K562 (cell line): Measurements from ENCODE around the gene GPR179. TPM values are rescaled to one million over a fixed set of nuclear protein-coding genes. Genes with fewer than 3 reads are reported as not detected.

Experiments
- BRD9 ChIP-seq: fragments of 450-650 bp; IDR thresholded peaks from 2 replicates; pipeline ENCODE4 v1.6.1; 2018; ENCODE audit warnings: low read depth; ENCODE audit not compliant: partially characterized antibody
- CBX3 ChIP-seq, 2 experiments: IDR thresholded peaks; 1 replicate in 1 of 2; 2 replicates in 1 of 2; pipeline ENCODE4 v1.6.1; 2012; ENCODE audit warnings: inconsistent platforms in 2 of 2, low read length in 2 of 2, borderline replicate concordance in 1 of 2, control low read depth in 1 of 2
- CEBPG ChIP-seq, 3 experiments: fragments of 200-800 bp in 1 of 3; sonication (Bioruptor generic) in 1 of 3; sonication (generic) in 1 of 3; formaldehyde crosslinking in 1 of 3; IDR thresholded peaks in 2 of 3; conservative IDR thresholded peaks in 1 of 3; 2 replicates each; pipeline versions ENCODE4 v1.6.1 to v1.8.0; 2016 to 2022; ENCODE audit warnings: missing compliant biosample characterization in 2 of 3, missing genetic modification characterization in 2 of 3, mild to moderate bottlenecking in 1 of 3, missing genetic modification reagents in 1 of 3
- CTBP1 ChIP-seq: fragments of 450-650 bp; IDR thresholded peaks from 2 replicates; pipeline ENCODE4 v1.6.1; 2016; ENCODE audit warnings: borderline replicate concordance
- DDX20 ChIP-seq: fragments of 450-650 bp; IDR thresholded peaks from 2 replicates; pipeline ENCODE4 v1.6.1; 2016; ENCODE audit warnings: missing genetic modification characterization, low read depth, mild to moderate bottlenecking, missing compliant biosample characterization, moderate library complexity
- EHMT2 ChIP-seq: fragments of 450-650 bp; IDR thresholded peaks from 2 replicates; pipeline ENCODE4 v1.6.1; 2018; ENCODE audit warnings: antibody characterized with exemption
- ERF ChIP-seq: fragments of 450-650 bp; formaldehyde crosslinking; IDR thresholded peaks from 2 replicates; pipeline ENCODE4 v1.4.0; 2020; ENCODE audit warnings: mild to moderate bottlenecking, mixed read lengths
- ETV5 ChIP-seq: sonication (generic); formaldehyde crosslinking; IDR thresholded peaks from 2 replicates; pipeline ENCODE4 v1.4.0; 2020; ENCODE audit warnings: low read depth, mild to moderate bottlenecking, missing genetic modification reagents
- FOXK2 ChIP-seq, 2 experiments: fragments of 450-650 bp; IDR thresholded peaks in 1 of 2; conservative IDR thresholded peaks in 1 of 2; 2 replicates each; pipeline ENCODE4 v1.6.1; 2016; ENCODE audit warnings: low read depth in 2 of 2, mild to moderate bottlenecking in 1 of 2
- GTF2E2 ChIP-seq: fragments of 200-800 bp; sonication (Bioruptor generic); IDR thresholded peaks from 2 replicates; pipeline ENCODE4 v1.6.1; 2016; ENCODE audit warnings: missing genetic modification characterization, missing compliant biosample characterization
- HDGF ChIP-seq: fragments of 450-650 bp; IDR thresholded peaks from 2 replicates; pipeline ENCODE4 v1.6.1; 2016
- HOXB6 ChIP-seq: fragments of 250-450 bp; sonication (Bioruptor Pico); IDR thresholded peaks from 2 replicates; pipeline ENCODE4 v1.5.1; 2022; ENCODE audit warnings: mild to moderate bottlenecking, borderline replicate concordance
- KLF16 ChIP-seq: IDR thresholded peaks from 2 replicates; pipeline ENCODE4 v1.6.1; 2016; ENCODE audit warnings: antibody characterized with exemption
- MEIS2 ChIP-seq: fragments of 450-650 bp; IDR thresholded peaks from 2 replicates; pipeline ENCODE4 v1.6.1; 2014; ENCODE audit warnings: mild to moderate bottlenecking; ENCODE audit not compliant: partially characterized antibody
- RCOR1 ChIP-seq, 2 experiments: IDR thresholded peaks; 2 replicates each; pipeline ENCODE4 v1.6.1; 2012; ENCODE audit warnings: low read depth in 2 of 2, low read length in 2 of 2, borderline replicate concordance in 1 of 2, improper control_type of control experiment in 1 of 2
- RFX1 ChIP-seq: fragments of 450-650 bp; IDR thresholded peaks from 2 replicates; pipeline ENCODE4 v1.6.1; 2016; ENCODE audit warnings: mild to moderate bottlenecking, moderate library complexity
- RHOXF2B ChIP-seq: fragments of 250-450 bp; sonication (Bioruptor Pico); conservative IDR thresholded peaks from 2 replicates; pipeline ENCODE4 v1.5.1; 2021
- SMAD1 ChIP-seq: fragments of 150-350 bp; IDR thresholded peaks from 2 replicates; pipeline ENCODE4 v1.6.1; 2014; ENCODE audit warnings: low read length, low read depth; ENCODE audit not compliant: partially characterized antibody
- SP1 ChIP-seq: sonication (generic); formaldehyde crosslinking; IDR thresholded peaks from 2 replicates; pipeline ENCODE4 v1.8.1; 2022; ENCODE audit warnings: mild to moderate bottlenecking, missing genetic modification reagents
- SRF ChIP-seq, 2 experiments: fragments of 250-450, 450-650 bp in 1 of 2; sonication (Bioruptor Pico) in 1 of 2; sonication (generic) in 1 of 2; formaldehyde crosslinking; IDR thresholded peaks; 2 replicates each; pipeline versions ENCODE4 v1.5.0 to v1.5.1; 2020 to 2022; ENCODE audit warnings: mild to moderate bottlenecking in 1 of 2, missing genetic modification reagents in 1 of 2
- ZEB2 ChIP-seq: fragments of 450-650 bp; IDR thresholded peaks from 2 replicates; pipeline ENCODE4 v1.6.1; 2016
- polyA plus RNA-seq, 8 experiments: library from polyadenylated mRNA; depleted of rRNA in 4 of 8; stranded (reverse) in 5 of 8; unstranded in 3 of 8; fragments of >200 nt; fragmentation: Nextera tagmentation in 2 of 8; fragmentation: Illumina TruSeq in 1 of 8; extraction: Ambion mirVana in 2 of 8; extraction: Trizol in 1 of 8; gene quantifications; 2 replicates each; pipeline versions ENCODE4 v1.2.1 to v1.2.3, GENCODE V29; 2011 to 2014; ENCODE audit warnings: inconsistent platforms in 1 of 8, missing spikeins in 1 of 8
- total RNA-seq, 7 experiments: library from RNA; depleted of rRNA in 6 of 7; stranded (reverse); fragments of >200 nt in 6 of 7; fragmentation: Illumina TruSeq in 2 of 7; extraction: Trizol in 2 of 7; gene quantifications; 2 replicates each; pipeline versions ENCODE4 v1.2.1 to v1.2.3, GENCODE V29; 2011 to 2021; ENCODE audit warnings: low replicate concordance in 1 of 7
- TF ChIP-seq, protein P1 (sequence below): sonication (generic); formaldehyde crosslinking; IDR thresholded peaks from 2 replicates; pipeline ENCODE4 v1.8.1; 2022; ENCODE audit warnings: missing genetic modification reagents
- TF ChIP-seq, protein P2 (sequence below): sonication (generic); formaldehyde crosslinking; IDR thresholded peaks from 2 replicates; pipeline ENCODE4 v1.8.1; 2023; ENCODE audit warnings: mild to moderate bottlenecking, missing genetic modification reagents
- TF ChIP-seq, protein P3 (sequence below): fragments of 250-450 bp; sonication (Bioruptor Pico); IDR thresholded peaks from 2 replicates; pipeline ENCODE4 v1.8.0; 2022; ENCODE audit warnings: inconsistent platforms, mild to moderate bottlenecking, moderate library complexity, borderline replicate concordance
- TF ChIP-seq, protein P4 (sequence below): fragments of 450-650 bp; formaldehyde crosslinking; IDR thresholded peaks from 2 replicates; pipeline ENCODE4 v1.4.0; 2020; ENCODE audit warnings: mild to moderate bottlenecking, mixed read lengths

GPR179 gene
- total and polyA plus RNA-seq, 9 of the 15 experiments (the other 6 are each of a cell fraction or from before 2014, with no cell fraction given), result not detected

DNA sequence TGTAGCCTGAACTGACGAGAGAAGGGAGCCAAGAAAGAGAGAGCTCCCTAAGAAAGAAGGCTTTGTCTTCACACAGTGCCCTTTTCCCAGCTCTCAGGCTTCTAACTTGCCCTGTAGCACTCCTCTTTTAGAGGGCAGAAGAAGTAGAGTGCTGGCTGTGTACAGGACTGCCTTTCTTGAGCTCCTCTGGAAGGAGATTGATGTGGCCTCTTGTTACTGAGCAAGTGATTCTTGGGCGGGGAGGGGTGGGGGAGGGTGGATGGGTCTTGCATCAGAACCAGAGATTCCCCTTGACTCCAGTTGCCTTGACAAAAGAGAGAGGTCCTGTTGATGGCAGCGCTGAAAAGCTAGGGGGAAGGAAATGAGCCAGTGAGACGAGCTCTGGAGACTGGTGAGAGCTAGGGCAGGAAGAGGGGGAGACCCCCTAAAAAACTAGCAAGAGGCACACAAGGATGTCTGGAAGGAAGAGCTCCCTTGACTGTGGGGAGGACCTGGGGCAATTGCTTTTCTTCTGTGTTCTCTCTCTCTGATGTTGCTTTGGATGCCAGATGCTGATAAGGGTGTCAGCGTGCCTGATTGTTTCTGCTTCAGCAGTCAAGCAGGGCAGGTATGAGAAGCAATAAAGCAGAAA, 18.4 kb downstream of the GPR179 start (continued):
- no peak; the same call in 1 of the 2 replicates for TF ChIP-seq RFX1
- TF ChIP-seq DDX20 (tag), result no peak
- no peak for TF ChIP-seq SRF (CRISPR knock-in tag; IDR thresholded peaks at IDR 0.05)
- TF ChIP-seq GTF2E2 (tag), result no peak
- TF ChIP-seq ERF (CRISPR knock-in tag), result no peak
- no peak for TF ChIP-seq HOXB6 (CRISPR knock-in tag)
- no peak for TF ChIP-seq HDGF
- TF ChIP-seq CTBP1, result peak; percentile 81
- no peak for TF ChIP-seq KLF16
- peak in 1 of 2 experiments; percentile 73; a peak in 1 of 4 replicates for TF ChIP-seq RCOR1 (IDR thresholded peaks at IDR 0.05; ENCODE audit: borderline replicate concordance in 1 of 2, low read depth in 2 of 2, low read length in 2 of 2)
- no peak for TF ChIP-seq SP1 (CRISPR knock-in tag)
- no peak for TF ChIP-seq FOXK2 (conservative IDR thresholded peaks at IDR 0.05 in 1 of 2, IDR thresholded peaks at IDR 0.05 in 1 of 2; ENCODE audit: low read depth in 2 of 2)
- no peak for TF ChIP-seq ETV5
- no peak for TF ChIP-seq BRD9
- TF ChIP-seq ZEB2, result peak; percentile 20; the same call in 1 of the 2 replicates
- TF ChIP-seq EHMT2, result no peak
- TF ChIP-seq, protein P1, sequence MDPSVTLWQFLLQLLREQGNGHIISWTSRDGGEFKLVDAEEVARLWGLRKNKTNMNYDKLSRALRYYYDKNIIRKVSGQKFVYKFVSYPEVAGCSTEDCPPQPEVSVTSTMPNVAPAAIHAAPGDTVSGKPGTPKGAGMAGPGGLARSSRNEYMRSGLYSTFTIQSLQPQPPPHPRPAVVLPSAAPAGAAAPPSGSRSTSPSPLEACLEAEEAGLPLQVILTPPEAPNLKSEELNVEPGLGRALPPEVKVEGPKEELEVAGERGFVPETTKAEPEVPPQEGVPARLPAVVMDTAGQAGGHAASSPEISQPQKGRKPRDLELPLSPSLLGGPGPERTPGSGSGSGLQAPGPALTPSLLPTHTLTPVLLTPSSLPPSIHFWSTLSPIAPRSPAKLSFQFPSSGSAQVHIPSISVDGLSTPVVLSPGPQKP (CRISPR knock-in tag), result no peak
- TF ChIP-seq, protein P2, sequence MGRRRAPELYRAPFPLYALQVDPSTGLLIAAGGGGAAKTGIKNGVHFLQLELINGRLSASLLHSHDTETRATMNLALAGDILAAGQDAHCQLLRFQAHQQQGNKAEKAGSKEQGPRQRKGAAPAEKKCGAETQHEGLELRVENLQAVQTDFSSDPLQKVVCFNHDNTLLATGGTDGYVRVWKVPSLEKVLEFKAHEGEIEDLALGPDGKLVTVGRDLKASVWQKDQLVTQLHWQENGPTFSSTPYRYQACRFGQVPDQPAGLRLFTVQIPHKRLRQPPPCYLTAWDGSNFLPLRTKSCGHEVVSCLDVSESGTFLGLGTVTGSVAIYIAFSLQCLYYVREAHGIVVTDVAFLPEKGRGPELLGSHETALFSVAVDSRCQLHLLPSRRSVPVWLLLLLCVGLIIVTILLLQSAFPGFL (CRISPR knock-in tag), result no peak
- TF ChIP-seq SMAD1, result no peak
- TF ChIP-seq RHOXF2B (CRISPR knock-in tag), result no peak
- TF ChIP-seq, protein P3, sequence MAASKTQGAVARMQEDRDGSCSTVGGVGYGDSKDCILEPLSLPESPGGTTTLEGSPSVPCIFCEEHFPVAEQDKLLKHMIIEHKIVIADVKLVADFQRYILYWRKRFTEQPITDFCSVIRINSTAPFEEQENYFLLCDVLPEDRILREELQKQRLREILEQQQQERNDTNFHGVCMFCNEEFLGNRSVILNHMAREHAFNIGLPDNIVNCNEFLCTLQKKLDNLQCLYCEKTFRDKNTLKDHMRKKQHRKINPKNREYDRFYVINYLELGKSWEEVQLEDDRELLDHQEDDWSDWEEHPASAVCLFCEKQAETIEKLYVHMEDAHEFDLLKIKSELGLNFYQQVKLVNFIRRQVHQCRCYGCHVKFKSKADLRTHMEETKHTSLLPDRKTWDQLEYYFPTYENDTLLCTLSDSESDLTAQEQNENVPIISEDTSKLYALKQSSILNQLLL (CRISPR knock-in tag), result no peak
- TF ChIP-seq, protein P4, sequence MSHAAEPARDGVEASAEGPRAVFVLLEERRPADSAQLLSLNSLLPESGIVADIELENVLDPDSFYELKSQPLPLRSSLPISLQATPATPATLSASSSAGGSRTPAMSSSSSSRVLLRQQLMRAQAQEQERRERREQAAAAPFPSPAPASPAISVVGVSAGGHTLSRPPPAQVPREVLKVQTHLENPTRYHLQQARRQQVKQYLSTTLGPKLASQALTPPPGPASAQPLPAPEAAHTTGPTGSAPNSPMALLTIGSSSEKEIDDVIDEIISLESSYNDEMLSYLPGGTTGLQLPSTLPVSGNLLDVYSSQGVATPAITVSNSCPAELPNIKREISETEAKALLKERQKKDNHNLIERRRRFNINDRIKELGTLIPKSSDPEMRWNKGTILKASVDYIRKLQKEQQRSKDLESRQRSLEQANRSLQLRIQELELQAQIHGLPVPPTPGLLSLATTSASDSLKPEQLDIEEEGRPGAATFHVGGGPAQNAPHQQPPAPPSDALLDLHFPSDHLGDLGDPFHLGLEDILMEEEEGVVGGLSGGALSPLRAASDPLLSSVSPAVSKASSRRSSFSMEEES (CRISPR knock-in tag), result no peak
- TF ChIP-seq CBX3 (IDR thresholded peaks at IDR 0.05; ENCODE audit: borderline replicate concordance in 1 of 2, low read length in 2 of 2), result no peak
- no peak for TF ChIP-seq CEBPG (CRISPR knock-in tag; IDR thresholded peaks at IDR 0.05)
- TF ChIP-seq CEBPG (tag; conservative IDR thresholded peaks at IDR 0.05 in 1 of 2, IDR thresholded peaks at IDR 0.05 in 1 of 2), result peak in 1 of 2 experiments; percentile 62; a peak in 2 of 4 replicates
- no peak for TF ChIP-seq MEIS2
